Measurements from ENCODE around the gene KMT2A.
"Not testable (repeated sequence)": the region's sequence is repeated elsewhere in the genome, so short reads cannot be mapped to it uniquely, and the experiment has no call there.

KMT2A gene

GRCh38 chr11:118570787-118571186 is 134.5 kb downstream of the KMT2A start:
- no peak for DNase-seq (ENCODE audit: extremely low read depth, low read depth)
- H3K4me3 ChIP-seq (replicated peaks; ENCODE audit: low read depth, low read length) = no peak overlapping the region
- TF ChIP-seq CTCF (IDR thresholded peaks at IDR 0.05; ENCODE audit: low read depth, low read length, missing control alignments) = no peak

GRCh38 chr11:118571701-118572060 is 135.4 kb downstream of the KMT2A start:
- DNase-seq (ENCODE audit: extremely low read depth, low read depth) = not testable (repeated sequence)
- H3K4me3 ChIP-seq (replicated peaks; ENCODE audit: low read depth, low read length) = peak overlapping the region; percentile 96

GRCh38 chr11:118572061-118572980 is 136.0 kb downstream of the KMT2A start, which contains the start of gene ARCN1:
Gene ARCN1, plus strand, starts transcription at chr11:118572409. Its CDS starts 139 bp downstream, at chr11:118572548.
- peak; percentile 21 for DNase-seq (ENCODE audit: extremely low read depth, low read depth)
- H3K4me3 ChIP-seq (replicated peaks; ENCODE audit: low read depth, low read length) = peak within 1 kb of the TSS; percentile 96
- no peak for TF ChIP-seq CTCF (IDR thresholded peaks at IDR 0.05; ENCODE audit: low read depth, low read length, missing control alignments)

DNA sequence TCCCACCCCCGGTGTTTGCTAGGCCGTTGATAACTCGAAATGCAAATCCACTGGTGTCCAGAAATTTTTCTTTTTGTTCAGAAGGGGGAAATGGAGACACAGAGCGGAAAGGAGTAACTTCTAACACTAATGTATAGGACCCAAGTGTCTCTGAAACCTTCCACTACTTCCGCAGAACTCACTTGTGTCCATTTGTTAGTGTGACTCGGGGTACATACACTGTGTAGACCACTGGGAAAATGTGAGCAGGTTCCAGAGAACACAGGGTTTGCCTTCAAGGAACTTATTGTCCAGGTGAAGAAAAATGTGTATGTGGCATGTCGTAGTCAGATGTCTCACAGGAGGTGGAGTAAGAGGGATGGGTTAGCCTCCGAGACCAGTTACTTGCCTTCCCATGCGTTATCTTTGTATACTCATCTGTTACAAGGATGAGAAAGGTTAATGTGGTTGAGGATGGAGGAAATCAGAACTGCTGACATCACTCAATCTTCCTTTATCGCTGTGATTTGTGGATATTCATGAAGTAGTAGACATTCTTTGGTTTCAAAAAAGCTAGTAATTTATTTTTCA is 136.8 kb downstream of the KMT2A start:
- DNase-seq (ENCODE audit: extremely low read depth, low read depth) = no peak
- no peak for TF ChIP-seq CTCF (IDR thresholded peaks at IDR 0.05; ENCODE audit: low read depth, low read length, missing control alignments)
- peak overlapping the region; percentile 96 for H3K4me3 ChIP-seq (replicated peaks; ENCODE audit: low read depth, low read length)

- TF ChIP-seq CTCF (IDR thresholded peaks at IDR 0.05; ENCODE audit: low read depth, low read length, missing control alignments) = no peak
- H3K4me3 ChIP-seq (replicated peaks; ENCODE audit: low read depth, low read length) = peak overlapping the region; percentile 96
- DNase-seq (ENCODE audit: extremely low read depth, low read depth) = no peak
These were observed 138.3 kb downstream of the KMT2A start for GRCh38 chr11:118574636-118575035.
